Measurements from ENCODE around the gene EXD3. TPM values are rescaled to one million over a fixed set of nuclear protein-coding genes. Genes with fewer than 3 reads are reported as not detected.

The EXD3 gene
- total and polyA plus RNA-seq, 9 of the 15 experiments (the other 6 are each of a cell fraction or from before 2014, with no cell fraction given), result 0.29 to 12.5 (median 3.9) TPM

DNA sequence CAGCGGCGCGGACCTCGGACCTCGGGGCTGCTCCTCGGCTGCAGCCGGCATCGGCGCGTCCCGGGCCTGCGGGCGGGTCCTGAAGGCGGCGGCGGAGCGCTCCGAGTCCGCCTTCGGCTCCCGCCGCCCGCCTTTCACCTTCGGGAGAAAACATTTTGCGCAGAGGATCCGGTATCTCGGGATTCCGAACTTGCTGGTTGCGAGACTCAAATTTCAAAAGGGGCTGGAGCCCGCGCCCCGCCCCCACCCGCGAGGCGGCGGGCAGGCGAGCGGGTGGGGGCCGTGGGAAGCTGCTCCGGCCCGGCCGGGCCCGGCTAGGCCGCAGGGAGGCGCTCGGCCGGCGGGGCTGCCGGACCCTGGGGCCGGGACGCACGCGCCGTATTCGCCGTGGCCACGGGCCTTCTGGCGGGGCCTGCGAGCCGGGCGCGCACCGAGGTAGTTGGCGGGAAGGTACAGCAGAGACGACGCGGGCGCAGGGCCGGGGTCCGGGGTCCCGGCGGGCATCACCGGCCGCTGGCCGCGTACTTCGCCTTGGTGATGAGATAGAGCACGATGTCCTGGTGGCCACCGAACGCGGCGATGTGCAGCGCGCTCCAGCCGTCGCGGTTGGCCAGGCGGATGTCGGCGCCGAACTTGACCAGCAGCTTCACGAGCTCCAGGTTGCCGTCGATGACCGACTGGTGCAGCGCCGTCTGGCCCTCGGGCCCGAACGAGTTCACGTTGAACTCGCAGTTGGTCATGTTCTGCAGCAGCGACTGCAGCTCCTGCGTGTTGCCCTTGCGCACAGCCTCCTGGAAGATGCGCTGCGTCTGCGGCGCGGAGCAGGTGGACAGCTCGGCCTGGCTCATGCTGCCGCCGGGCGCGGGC lies 121.6 kb downstream of the EXD3 start (continued):
- peak; percentile 21 for TF ChIP-seq RBM22 (IDR thresholded peaks at IDR 0.05; ENCODE audit: low read depth, low read length, poor library complexity, severe bottlenecking)
- TF ChIP-seq RBM39 (optimal IDR thresholded peaks at IDR 0.05; ENCODE audit: low read depth, low read length), result no peak
- peak; percentile 60 for TF ChIP-seq SAFB (IDR thresholded peaks at IDR 0.05; ENCODE audit: borderline replicate concordance, low read depth, low read length)
- 0 out of 2 replicates have a peak, but pooled peaks have one; percentile 50 for TF ChIP-seq ZNF12 (CRISPR knock-in tag; IDR thresholded peaks at IDR 0.05)
- TF ChIP-seq, protein P1, sequence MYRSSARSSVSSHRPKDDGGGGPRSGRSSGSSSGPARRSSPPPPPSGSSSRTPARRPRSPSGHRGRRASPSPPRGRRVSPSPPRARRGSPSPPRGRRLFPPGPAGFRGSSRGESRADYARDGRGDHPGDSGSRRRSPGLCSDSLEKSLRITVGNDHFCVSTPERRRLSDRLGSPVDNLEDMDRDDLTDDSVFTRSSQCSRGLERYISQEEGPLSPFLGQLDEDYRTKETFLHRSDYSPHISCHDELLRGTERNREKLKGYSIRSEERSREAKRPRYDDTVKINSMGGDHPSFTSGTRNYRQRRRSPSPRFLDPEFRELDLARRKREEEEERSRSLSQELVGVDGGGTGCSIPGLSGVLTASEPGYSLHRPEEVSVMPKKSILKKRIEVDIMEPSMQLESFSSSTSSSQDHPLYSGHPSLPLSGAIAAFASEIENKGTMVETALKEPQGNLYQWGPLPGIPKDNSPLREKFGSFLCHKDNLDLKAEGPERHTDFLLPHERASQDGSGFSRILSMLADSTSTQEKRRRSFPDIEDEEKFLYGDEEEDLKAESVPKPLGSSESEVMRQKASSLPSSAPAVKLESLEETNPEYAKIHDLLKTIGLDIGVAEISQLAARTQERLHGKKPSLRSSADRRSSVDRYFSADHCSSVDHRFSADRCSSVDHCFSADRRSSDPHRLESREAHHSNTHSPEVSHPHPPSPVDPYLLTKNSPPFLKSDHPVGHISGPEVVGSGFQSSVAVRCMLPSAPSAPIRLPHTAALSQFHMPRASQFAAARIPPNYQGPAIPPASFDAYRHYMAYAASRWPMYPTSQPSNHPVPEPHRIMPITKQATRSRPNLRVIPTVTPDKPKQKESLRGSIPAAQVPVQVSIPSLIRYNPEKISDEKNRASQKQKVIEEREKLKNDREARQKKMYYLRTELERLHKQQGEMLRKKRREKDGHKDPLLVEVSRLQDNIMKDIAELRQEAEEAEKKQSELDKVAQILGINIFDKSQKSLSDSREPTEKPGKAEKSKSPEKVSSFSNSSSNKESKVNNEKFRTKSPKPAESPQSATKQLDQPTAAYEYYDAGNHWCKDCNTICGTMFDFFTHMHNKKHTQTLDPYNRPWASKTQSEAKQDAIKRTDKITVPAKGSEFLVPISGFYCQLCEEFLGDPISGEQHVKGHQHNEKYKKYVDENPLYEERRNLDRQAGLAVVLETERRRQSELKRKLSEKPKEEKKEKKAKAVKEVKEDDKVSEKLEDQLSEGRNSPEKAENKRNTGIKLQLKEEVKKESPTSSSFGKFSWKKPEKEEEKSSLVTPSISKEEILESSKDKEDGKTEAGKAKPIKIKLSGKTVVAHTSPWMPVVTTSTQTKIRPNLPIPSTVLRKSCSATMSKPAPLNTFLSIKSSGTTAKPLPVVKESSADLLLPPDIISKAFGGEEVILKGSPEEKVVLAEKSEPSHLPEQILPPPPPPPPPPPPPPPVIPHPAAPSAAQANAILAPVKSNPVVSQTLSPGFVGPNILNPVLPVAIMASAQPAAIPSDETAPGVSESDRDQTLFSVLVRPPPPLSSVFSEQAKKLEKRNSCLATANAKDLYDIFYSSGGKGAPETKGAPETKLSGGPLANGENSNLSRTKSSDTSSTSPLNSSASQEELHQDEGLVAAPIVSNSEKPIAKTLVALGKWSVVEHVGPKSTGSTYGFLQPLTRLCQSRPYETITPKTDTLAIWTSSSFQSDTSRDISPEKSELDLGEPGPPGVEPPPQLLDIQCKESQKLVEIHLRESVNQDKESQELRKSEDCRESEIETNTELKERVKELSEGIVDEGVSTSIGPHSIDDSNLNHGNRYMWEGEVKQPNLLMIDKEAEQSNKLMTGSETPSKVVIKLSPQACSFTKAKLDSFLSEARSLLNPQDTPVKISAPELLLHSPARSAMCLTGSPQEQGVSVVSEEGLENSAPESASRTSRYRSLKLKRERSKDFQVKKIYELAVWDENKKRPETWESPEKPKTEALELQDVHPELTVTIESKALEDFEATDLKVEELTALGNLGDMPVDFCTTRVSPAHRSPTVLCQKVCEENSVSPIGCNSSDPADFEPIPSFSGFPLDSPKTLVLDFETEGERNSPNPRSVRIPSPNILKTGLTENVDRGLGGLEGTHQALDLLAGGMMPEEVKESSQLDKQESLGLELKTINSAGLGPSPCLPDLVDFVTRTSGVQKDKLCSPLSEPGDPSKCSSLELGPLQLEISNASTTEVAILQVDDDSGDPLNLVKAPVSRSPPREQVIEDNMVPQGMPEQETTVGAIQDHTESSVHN (IDR thresholded peaks at IDR 0.05; ENCODE audit: borderline replicate concordance in 1 of 2, low read depth in 1 of 2), result no peak
- TF ChIP-seq, protein P2, sequence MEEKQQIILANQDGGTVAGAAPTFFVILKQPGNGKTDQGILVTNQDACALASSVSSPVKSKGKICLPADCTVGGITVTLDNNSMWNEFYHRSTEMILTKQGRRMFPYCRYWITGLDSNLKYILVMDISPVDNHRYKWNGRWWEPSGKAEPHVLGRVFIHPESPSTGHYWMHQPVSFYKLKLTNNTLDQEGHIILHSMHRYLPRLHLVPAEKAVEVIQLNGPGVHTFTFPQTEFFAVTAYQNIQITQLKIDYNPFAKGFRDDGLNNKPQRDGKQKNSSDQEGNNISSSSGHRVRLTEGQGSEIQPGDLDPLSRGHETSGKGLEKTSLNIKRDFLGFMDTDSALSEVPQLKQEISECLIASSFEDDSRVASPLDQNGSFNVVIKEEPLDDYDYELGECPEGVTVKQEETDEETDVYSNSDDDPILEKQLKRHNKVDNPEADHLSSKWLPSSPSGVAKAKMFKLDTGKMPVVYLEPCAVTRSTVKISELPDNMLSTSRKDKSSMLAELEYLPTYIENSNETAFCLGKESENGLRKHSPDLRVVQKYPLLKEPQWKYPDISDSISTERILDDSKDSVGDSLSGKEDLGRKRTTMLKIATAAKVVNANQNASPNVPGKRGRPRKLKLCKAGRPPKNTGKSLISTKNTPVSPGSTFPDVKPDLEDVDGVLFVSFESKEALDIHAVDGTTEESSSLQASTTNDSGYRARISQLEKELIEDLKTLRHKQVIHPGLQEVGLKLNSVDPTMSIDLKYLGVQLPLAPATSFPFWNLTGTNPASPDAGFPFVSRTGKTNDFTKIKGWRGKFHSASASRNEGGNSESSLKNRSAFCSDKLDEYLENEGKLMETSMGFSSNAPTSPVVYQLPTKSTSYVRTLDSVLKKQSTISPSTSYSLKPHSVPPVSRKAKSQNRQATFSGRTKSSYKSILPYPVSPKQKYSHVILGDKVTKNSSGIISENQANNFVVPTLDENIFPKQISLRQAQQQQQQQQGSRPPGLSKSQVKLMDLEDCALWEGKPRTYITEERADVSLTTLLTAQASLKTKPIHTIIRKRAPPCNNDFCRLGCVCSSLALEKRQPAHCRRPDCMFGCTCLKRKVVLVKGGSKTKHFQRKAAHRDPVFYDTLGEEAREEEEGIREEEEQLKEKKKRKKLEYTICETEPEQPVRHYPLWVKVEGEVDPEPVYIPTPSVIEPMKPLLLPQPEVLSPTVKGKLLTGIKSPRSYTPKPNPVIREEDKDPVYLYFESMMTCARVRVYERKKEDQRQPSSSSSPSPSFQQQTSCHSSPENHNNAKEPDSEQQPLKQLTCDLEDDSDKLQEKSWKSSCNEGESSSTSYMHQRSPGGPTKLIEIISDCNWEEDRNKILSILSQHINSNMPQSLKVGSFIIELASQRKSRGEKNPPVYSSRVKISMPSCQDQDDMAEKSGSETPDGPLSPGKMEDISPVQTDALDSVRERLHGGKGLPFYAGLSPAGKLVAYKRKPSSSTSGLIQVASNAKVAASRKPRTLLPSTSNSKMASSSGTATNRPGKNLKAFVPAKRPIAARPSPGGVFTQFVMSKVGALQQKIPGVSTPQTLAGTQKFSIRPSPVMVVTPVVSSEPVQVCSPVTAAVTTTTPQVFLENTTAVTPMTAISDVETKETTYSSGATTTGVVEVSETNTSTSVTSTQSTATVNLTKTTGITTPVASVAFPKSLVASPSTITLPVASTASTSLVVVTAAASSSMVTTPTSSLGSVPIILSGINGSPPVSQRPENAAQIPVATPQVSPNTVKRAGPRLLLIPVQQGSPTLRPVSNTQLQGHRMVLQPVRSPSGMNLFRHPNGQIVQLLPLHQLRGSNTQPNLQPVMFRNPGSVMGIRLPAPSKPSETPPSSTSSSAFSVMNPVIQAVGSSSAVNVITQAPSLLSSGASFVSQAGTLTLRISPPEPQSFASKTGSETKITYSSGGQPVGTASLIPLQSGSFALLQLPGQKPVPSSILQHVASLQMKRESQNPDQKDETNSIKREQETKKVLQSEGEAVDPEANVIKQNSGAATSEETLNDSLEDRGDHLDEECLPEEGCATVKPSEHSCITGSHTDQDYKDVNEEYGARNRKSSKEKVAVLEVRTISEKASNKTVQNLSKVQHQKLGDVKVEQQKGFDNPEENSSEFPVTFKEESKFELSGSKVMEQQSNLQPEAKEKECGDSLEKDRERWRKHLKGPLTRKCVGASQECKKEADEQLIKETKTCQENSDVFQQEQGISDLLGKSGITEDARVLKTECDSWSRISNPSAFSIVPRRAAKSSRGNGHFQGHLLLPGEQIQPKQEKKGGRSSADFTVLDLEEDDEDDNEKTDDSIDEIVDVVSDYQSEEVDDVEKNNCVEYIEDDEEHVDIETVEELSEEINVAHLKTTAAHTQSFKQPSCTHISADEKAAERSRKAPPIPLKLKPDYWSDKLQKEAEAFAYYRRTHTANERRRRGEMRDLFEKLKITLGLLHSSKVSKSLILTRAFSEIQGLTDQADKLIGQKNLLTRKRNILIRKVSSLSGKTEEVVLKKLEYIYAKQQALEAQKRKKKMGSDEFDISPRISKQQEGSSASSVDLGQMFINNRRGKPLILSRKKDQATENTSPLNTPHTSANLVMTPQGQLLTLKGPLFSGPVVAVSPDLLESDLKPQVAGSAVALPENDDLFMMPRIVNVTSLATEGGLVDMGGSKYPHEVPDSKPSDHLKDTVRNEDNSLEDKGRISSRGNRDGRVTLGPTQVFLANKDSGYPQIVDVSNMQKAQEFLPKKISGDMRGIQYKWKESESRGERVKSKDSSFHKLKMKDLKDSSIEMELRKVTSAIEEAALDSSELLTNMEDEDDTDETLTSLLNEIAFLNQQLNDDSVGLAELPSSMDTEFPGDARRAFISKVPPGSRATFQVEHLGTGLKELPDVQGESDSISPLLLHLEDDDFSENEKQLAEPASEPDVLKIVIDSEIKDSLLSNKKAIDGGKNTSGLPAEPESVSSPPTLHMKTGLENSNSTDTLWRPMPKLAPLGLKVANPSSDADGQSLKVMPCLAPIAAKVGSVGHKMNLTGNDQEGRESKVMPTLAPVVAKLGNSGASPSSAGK (IDR thresholded peaks at IDR 0.05), result peak; percentile 97
